Activated CD8-positive, alpha-beta T cell treated with anti-CD3 and anti-CD28 coated beads for 36 hours (primary cell): ENCODE measurements around the gene CHTOP. TPM values are rescaled to one million over a fixed set of nuclear protein-coding genes. Genes with fewer than 3 reads are reported as not detected.
A peak's percentile ranks its signal among the peaks of the same experiment; 100 is the strongest.

Source experiments
- ATAC-seq: fragments of 200-7000 bp; cut with Tn5 transposase; one replicate; pipeline ENCODE4 v1.10.0; 2021; ENCODE audit warnings: mild to moderate bottlenecking, moderate library complexity
- CTCF ChIA-PET: fragments of 350-600 bp; sonication (Branson Sonifier 250); formaldehyde crosslinking; loops from one replicate; lab custom pipeline; 2021; ENCODE audit warnings: antibody characterized with exemption; lab: Charles Lee
- POLR2A ChIA-PET: fragments of 350-600 bp; sonication (Branson Sonifier 250); formaldehyde crosslinking; loops from one replicate; lab custom pipeline; 2021; ENCODE audit warnings: antibody characterized with exemption; lab: Charles Lee
- DNase-seq: peaks from one replicate; pipeline ENCODE4 v3.0.0-alpha.2; 2020
- H3K27ac Mint-ChIP-seq: one replicate; pipeline ENCODE4 v1.8.0; 2021; ENCODE audit warnings: mild to moderate bottlenecking, mixed read lengths
- H3K27me3 Mint-ChIP-seq: one replicate; pipeline ENCODE4 v1.8.0; 2021; ENCODE audit warnings: mixed read lengths
- H3K36me3 Mint-ChIP-seq: one replicate; pipeline ENCODE4 v1.8.0; 2021; ENCODE audit warnings: low read depth, mixed read lengths
- H3K4me1 Mint-ChIP-seq: one replicate; pipeline ENCODE4 v1.8.0; 2021; ENCODE audit warnings: low read depth, mixed read lengths
- H3K4me3 Mint-ChIP-seq: one replicate; pipeline ENCODE4 v1.8.0; 2021; ENCODE audit warnings: mild to moderate bottlenecking, moderate library complexity, mixed read lengths
- H3K9me3 Mint-ChIP-seq: one replicate; pipeline ENCODE4 v1.8.0; 2021; ENCODE audit warnings: mixed read lengths
- intact Hi-C: fragments of 100-400 bp; cut with micrococcal nuclease; formaldehyde crosslinking; loops from one replicate; pipeline ENCODE4 v1.10.0; 2022
- total RNA-seq, 2 experiments: library from RNA; stranded (reverse); gene quantifications; one replicate each; pipeline ENCODE4 v1.2.3, GENCODE V29; 2021
- TF ChIP-seq, protein P1 (sequence below): fragments of 200-600 bp; IDR thresholded peaks from one replicate; pipeline ENCODE4 v1.8.0; 2022; ENCODE audit warnings: antibody characterized with exemption, mild to moderate bottlenecking

CHTOP gene
- total RNA-seq, 2 experiments from 2014 or later, result 76.8 to 83.2 TPM

DNA sequence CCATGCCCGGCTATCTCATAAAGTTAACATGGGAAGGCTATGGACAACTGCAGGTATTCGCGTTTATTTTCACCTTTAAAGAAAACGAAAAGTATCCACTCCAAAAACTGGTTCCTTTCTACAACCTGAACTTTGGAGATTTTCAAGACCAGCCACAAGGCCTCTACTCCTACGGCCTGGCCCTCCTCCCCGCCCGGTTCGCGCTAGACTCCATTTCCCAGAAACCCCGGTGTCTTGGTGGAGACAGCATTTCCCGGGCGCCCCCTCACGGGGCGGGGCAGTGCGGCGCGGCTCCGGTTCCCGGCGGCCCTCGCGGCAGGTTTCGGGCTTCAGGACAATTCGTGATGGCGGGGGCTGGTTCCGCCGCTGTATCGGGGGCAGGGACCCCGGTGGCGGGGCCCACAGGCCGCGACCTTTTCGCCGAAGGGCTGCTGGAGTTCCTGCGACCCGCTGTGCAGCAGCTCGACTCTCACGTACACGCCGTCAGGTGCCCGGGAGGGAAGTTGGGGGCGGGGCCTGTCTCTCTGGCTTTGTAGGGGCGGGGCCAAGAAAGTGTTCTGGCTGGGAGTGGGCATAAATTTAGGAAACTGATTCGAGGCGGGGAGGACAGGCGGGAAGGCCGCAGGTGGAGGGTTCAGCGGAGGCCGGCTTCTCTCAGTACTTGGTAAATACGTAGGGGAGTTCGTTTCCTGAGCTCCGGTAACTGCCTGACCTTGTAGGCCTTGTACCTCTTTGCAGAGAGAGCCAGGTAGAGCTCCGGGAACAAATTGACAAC, 24.7 kb downstream of the CHTOP start, which contains the start of gene SNAPIN:
Gene SNAPIN, plus strand, starts transcription at position 304 of the 775 bp plus-strand sequence. Its CDS starts 41 bp downstream, at position 345.
- ATAC-seq (peak; percentile 95), DNase-seq (peak; percentile 96)
- TF ChIP-seq, protein P1, sequence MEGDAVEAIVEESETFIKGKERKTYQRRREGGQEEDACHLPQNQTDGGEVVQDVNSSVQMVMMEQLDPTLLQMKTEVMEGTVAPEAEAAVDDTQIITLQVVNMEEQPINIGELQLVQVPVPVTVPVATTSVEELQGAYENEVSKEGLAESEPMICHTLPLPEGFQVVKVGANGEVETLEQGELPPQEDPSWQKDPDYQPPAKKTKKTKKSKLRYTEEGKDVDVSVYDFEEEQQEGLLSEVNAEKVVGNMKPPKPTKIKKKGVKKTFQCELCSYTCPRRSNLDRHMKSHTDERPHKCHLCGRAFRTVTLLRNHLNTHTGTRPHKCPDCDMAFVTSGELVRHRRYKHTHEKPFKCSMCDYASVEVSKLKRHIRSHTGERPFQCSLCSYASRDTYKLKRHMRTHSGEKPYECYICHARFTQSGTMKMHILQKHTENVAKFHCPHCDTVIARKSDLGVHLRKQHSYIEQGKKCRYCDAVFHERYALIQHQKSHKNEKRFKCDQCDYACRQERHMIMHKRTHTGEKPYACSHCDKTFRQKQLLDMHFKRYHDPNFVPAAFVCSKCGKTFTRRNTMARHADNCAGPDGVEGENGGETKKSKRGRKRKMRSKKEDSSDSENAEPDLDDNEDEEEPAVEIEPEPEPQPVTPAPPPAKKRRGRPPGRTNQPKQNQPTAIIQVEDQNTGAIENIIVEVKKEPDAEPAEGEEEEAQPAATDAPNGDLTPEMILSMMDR, result no peak
- no peaks in the 10 kb centered on the region for H3K9me3 Mint-ChIP-seq
- CTCF ChIA-PET, result interaction anchor here (0.8 to 2.1 kb wide), 7 partner anchors 10 to 148 kb away, joined by 3 to 8 read pairs (median 3); partner anchors contain the start of gene CHTOP
- H3K27me3 Mint-ChIP-seq, result no peaks in the 10 kb centered on the region
- H3K36me3 Mint-ChIP-seq, result peaks cover 25% of the 10 kb centered on the region
- peaks cover 12% of the 10 kb centered on the region for H3K4me1 Mint-ChIP-seq
- POLR2A ChIA-PET, result interaction anchor here (0.8 to 5.6 kb wide), 6 partner anchors 9 to 126 kb away, joined by 3 to 44 read pairs (median 10); partner anchors contain the start of genes CHTOP and ILF2
- intact Hi-C loops, result no loop called here
- peak within 1 kb of the TSS; percentile 96 for H3K27ac Mint-ChIP-seq
- peak within 1 kb of the TSS; percentile 98 for H3K4me3 Mint-ChIP-seq

DNA sequence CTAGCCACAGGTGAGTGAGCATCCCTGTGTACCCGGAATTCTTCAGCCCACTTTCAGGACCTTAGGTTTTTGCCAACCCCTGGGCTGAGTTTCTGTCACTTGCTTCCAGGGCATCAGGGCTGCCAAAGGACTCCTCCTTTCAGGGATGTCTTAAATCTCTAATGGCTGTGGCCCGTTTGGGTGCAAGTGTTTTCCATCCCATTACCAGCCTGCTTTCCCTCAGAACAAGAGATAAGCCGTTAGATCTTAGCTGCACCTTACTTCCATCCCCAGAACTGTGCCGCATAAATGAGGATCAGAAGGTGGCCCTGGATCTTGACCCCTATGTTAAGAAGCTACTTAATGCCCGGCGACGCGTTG, 25.3 kb downstream of the CHTOP start:
- peak overlapping the region; percentile 96 for H3K27ac Mint-ChIP-seq
- ChIA-PET CTCF (interaction anchor here (0.8 to 2.1 kb wide), 6 partner anchors 10 to 149 kb away, joined by 3 to 8 read pairs (median 4); partner anchors contain the start of gene CHTOP), POLR2A (interaction anchor here (0.8 to 5.6 kb wide), 7 partner anchors 9 to 126 kb away, joined by 3 to 44 read pairs (median 9); partner anchors contain the start of genes CHTOP and ILF2)
- H3K4me1 Mint-ChIP-seq, result peaks cover 12% of the 10 kb centered on the region
- H3K27me3 Mint-ChIP-seq, result no peaks in the 10 kb centered on the region
- peak overlapping the region; percentile 98 for H3K4me3 Mint-ChIP-seq
- H3K9me3 Mint-ChIP-seq, result no peaks in the 10 kb centered on the region
- peaks cover 29% of the 10 kb centered on the region for H3K36me3 Mint-ChIP-seq
- intact Hi-C loops, result no loop called here
- no peak for ATAC-seq
- no peak for DNase-seq
- TF ChIP-seq, protein P1, result no peak

DNA sequence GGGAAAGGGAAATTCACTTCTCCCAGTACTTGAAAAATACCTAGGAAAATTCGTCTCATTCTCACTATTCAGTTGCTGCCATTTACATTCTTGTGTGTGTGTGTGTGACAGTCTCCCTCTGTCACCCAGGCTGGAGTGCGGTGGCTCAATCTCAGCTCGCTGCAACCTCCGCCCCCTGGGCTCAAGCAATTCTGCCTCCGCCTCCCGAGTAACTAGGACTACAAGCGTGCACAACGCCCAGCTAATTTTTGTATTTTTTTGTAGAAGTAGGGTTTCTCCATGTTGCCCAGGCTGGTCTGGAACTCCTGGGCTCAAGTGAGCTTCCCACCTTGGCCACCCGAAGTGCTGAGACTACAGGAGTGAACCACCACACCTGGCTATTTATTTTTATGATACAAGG, 25.8 kb downstream of the CHTOP start:
- no peaks in the 10 kb centered on the region for H3K9me3 Mint-ChIP-seq
- H3K36me3 Mint-ChIP-seq, result peaks cover 33% of the 10 kb centered on the region
- peaks cover 12% of the 10 kb centered on the region for H3K4me1 Mint-ChIP-seq
- TF ChIP-seq, protein P1, result no peak
- peak overlapping the region; percentile 98 for H3K4me3 Mint-ChIP-seq
- peak overlapping the region; percentile 96 for H3K27ac Mint-ChIP-seq
- intact Hi-C loops, result no loop called here
- ATAC-seq, result no peak
- H3K27me3 Mint-ChIP-seq, result no peaks in the 10 kb centered on the region
- ChIA-PET POLR2A (interaction anchor here (0.7 to 5.6 kb wide), 9 partner anchors 8 to 331 kb away, joined by 3 to 44 read pairs (median 8); partner anchors contain the start of genes CHTOP, ILF2 and RPS27), CTCF (interaction anchor here (0.9 to 2.1 kb wide), 4 partner anchors 25 to 149 kb away, joined by 3 to 8 read pairs (median 6); partner anchors contain the start of gene CHTOP)
- no peak for DNase-seq

DNA sequence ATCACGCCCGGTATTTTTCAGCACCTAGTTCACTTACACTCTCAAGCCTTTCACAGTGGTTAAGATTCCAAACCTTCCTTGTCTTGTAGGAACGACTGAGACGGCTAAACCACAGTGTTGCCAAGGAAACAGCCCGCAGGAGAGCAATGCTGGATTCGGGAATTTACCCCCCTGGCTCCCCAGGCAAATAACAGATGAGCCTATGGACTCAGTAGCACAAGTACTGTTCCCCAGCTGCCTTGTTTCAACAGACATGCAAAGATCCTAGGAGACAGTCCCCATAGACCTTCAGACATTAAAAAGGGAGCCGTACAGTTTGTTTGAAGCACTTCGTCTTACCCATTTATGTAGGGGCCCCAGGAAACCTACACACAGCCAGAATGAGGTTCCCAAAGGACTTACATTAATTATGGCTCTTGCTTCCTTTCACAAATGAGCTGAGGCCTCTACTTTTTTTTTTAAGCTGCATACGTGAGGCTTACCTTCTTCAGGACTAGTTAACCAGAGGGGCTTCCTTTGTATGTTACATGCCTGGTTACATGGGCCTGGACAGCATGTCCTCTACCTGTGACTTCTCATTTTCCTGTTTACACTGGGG, 27.3 kb downstream of the CHTOP start:
- ChIA-PET CTCF (interaction anchor here (0.8 to 1.2 kb wide), 2 partner anchors 94 to 151 kb away, joined by 3 to 4 read pairs; no protein-coding TSS in a partner anchor), POLR2A (interaction anchor here (0.7 to 5.6 kb wide), 11 partner anchors 8 to 140 kb away, joined by 3 to 44 read pairs (median 5); partner anchors contain the start of genes ILF2 and S100A1)
- ATAC-seq (no peak), DNase-seq (no peak)
- TF ChIP-seq, protein P1, result no peak
- Mint-ChIP-seq H3K4me3 (peak overlapping the region; percentile 29), H3K4me1 (peaks cover 12% of the 10 kb centered on the region), H3K9me3 (no peaks in the 10 kb centered on the region), H3K27ac (peak overlapping the region; percentile 60), H3K36me3 (peaks cover 47% of the 10 kb centered on the region), H3K27me3 (no peaks in the 10 kb centered on the region)
- intact Hi-C loops, result no loop called here
